ENCODE measurements around the gene CCL18.

- TF ChIP-seq POLR2A (IDR thresholded peaks at IDR 0.05; ENCODE audit: low read depth, low read length) (no peak), POLR2AphosphoS5 (IDR thresholded peaks at IDR 0.05; ENCODE audit: low read depth, low read length) (no peak), TAF1 (IDR thresholded peaks at IDR 0.05; ENCODE audit: borderline replicate concordance, low read depth, low read length) (no peak)
Measured at GRCh38 chr17:36094232-36094631, 30.2 kb downstream of the CCL18 start.

Data from GM12892 (cell line).